ENCODE measurements around the gene CASS4.

Gene CASS4

GRCh38 chr20:56442389-56443365 lies 30.6 kb downstream of the CASS4 start:
- DNase-seq (ENCODE audit: extremely low read depth in 1 of 2, low read depth in 1 of 2), result no peak

GRCh38 chr20:56443654-56444540 lies 31.8 kb downstream of the CASS4 start:
- no peak for DNase-seq (ENCODE audit: extremely low read depth in 1 of 2, low read depth in 1 of 2)

GRCh38 chr20:56445130-56445529 lies 33.1 kb downstream of the CASS4 start:
- no peak for DNase-seq (ENCODE audit: extremely low read depth in 1 of 2, low read depth in 1 of 2)

- no peak for DNase-seq (ENCODE audit: extremely low read depth in 1 of 2, low read depth in 1 of 2)
Measured at GRCh38 chr20:56445540-56445939, 33.5 kb downstream of the CASS4 start.

GRCh38 chr20:56447227-56447626 lies 35.2 kb downstream of the CASS4 start:
- no peak for DNase-seq (ENCODE audit: extremely low read depth in 1 of 2, low read depth in 1 of 2)

- DNase-seq (ENCODE audit: extremely low read depth in 1 of 2, low read depth in 1 of 2), result no peak
Measured at GRCh38 chr20:56449459-56449858, 37.4 kb downstream of the CASS4 start.

- no peak for DNase-seq (ENCODE audit: extremely low read depth in 1 of 2, low read depth in 1 of 2)
Measured at GRCh38 chr20:56451056-56451765, 39.2 kb downstream of the CASS4 start.

GRCh38 chr20:56453352-56453751 lies 41.3 kb downstream of the CASS4 start:
- DNase-seq (ENCODE audit: extremely low read depth in 1 of 2, low read depth in 1 of 2), result no peak

GRCh38 chr20:56454754-56455153 lies 42.7 kb downstream of the CASS4 start:
- no peak for DNase-seq (ENCODE audit: extremely low read depth in 1 of 2, low read depth in 1 of 2)

GRCh38 chr20:56458206-56458821 lies 46.3 kb downstream of the CASS4 start:
- no peak for DNase-seq (ENCODE audit: extremely low read depth in 1 of 2, low read depth in 1 of 2)

GRCh38 chr20:56460459-56460858 lies 48.4 kb downstream of the CASS4 start:
- DNase-seq (ENCODE audit: extremely low read depth in 1 of 2, low read depth in 1 of 2), result peak in 1 of 2 donors; percentile 7

GRCh38 chr20:56461576-56461975 lies 49.5 kb downstream of the CASS4 start:
- no peak for DNase-seq (ENCODE audit: extremely low read depth in 1 of 2, low read depth in 1 of 2)

GRCh38 chr20:56463428-56463827 lies 51.4 kb downstream of the CASS4 start:
- DNase-seq (ENCODE audit: extremely low read depth in 1 of 2, low read depth in 1 of 2), result no peak

GRCh38 chr20:56465997-56466396 lies 53.9 kb downstream of the CASS4 start:
- DNase-seq (ENCODE audit: extremely low read depth in 1 of 2, low read depth in 1 of 2), result no peak

- DNase-seq (ENCODE audit: extremely low read depth in 1 of 2, low read depth in 1 of 2), result no peak
Measured at GRCh38 chr20:56467968-56468315, 55.9 kb downstream of the CASS4 start.

- DNase-seq (ENCODE audit: extremely low read depth in 1 of 2, low read depth in 1 of 2), result peak; percentile 86 to 96
Measured at GRCh38 chr20:56468316-56469076, 56.4 kb downstream of the CASS4 start, which contains the start of gene RTF2. Gene RTF2, plus strand, starts transcription at chr20:56468627. Its CDS starts 71 bp downstream, at chr20:56468698.

GRCh38 chr20:56469077-56469449 lies 57.0 kb downstream of the CASS4 start:
- DNase-seq (ENCODE audit: extremely low read depth in 1 of 2, low read depth in 1 of 2), result no peak

GRCh38 chr20:56483970-56484369 lies 71.9 kb downstream of the CASS4 start:
- no peak for DNase-seq (ENCODE audit: extremely low read depth in 1 of 2, low read depth in 1 of 2)

GRCh38 chr20:56487216-56487615 lies 75.2 kb downstream of the CASS4 start:
- DNase-seq (ENCODE audit: extremely low read depth in 1 of 2, low read depth in 1 of 2), result no peak

- no peak for DNase-seq (ENCODE audit: extremely low read depth in 1 of 2, low read depth in 1 of 2)
Measured at GRCh38 chr20:56488566-56488965, 76.5 kb downstream of the CASS4 start.

Measured in activated CD8-positive, alpha-beta memory T cell treated with anti-CD3 and anti-CD28 coated beads for 1 hour (primary cell).